OCI-LY3 (cell line): ENCODE data around the gene GTF3A.

Source experiments
- EZH2phosphoT487 ChIP-seq: fragments of 200-600 bp; shearing (Covaris generic); IDR thresholded peaks from 2 replicates; pipeline ENCODE4 v1.6.1; 2018; ENCODE audit warnings: antibody characterized with exemption, mixed run types, low read depth
- TF ChIP-seq, protein P1 (sequence below): fragments of 200-600, 300-600 bp; sonication (generic); IDR thresholded peaks from 2 replicates; pipeline ENCODE4 v1.5.1; 2014; ENCODE audit warnings: antibody characterized with exemption, low read length, low read depth

DNA sequence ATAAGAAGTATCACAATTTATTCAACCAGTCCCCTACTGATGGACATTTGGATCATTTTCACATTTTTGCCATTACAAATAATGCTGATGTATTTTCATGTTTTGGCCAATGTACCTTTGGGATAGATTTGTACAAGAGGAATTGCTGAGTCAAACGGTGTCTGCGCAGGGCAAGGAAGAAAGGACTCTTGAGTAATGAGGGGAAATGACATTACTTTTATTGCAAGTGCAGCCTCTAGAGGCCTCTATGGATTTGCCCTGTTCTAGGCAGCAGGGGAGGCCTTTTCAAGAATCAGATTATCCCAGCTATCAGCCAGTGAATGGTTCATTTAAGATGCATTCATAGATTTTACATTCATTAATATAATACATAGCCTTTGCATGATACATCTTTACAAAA is 32.9 kb upstream of the GTF3A start:
- TF ChIP-seq, protein P1, sequence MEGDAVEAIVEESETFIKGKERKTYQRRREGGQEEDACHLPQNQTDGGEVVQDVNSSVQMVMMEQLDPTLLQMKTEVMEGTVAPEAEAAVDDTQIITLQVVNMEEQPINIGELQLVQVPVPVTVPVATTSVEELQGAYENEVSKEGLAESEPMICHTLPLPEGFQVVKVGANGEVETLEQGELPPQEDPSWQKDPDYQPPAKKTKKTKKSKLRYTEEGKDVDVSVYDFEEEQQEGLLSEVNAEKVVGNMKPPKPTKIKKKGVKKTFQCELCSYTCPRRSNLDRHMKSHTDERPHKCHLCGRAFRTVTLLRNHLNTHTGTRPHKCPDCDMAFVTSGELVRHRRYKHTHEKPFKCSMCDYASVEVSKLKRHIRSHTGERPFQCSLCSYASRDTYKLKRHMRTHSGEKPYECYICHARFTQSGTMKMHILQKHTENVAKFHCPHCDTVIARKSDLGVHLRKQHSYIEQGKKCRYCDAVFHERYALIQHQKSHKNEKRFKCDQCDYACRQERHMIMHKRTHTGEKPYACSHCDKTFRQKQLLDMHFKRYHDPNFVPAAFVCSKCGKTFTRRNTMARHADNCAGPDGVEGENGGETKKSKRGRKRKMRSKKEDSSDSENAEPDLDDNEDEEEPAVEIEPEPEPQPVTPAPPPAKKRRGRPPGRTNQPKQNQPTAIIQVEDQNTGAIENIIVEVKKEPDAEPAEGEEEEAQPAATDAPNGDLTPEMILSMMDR: no peak
- TF ChIP-seq EZH2phosphoT487: no peak
